ENCODE measurements around the gene ITIH1.

Gene ITIH1

DNA sequence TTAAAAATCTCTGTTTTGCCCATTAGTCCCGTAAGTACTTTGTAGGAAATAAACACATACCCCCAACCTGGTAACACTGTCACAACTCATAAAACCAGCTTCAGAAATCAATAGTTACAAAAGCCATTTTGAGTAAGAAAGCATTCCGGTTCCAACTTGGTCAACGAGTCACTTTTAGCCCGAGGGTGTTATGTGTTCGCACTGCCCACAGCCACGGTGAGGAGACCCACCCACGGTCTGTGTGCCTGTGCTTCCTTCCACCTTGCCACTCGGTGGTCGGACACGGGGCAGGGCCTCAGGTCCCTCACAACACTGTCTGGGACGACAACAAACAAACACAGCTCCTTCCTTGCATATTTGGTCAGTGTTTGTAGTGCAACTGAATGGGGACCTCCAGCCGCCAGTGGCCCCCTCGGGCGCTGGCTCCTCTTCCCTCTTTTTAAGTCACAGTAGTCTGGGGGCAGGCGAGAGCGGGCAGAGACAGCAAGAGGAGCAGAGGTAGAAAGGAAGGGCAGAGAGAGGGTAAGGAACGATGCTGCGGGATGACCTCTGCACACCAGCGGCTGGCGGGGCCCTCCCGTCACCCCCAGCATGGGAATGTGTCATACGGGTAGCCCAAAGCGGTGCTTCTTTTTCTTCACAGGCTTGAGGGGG lies 62.6 kb downstream of the ITIH1 start:
- DNase-seq = no peak

DNA sequence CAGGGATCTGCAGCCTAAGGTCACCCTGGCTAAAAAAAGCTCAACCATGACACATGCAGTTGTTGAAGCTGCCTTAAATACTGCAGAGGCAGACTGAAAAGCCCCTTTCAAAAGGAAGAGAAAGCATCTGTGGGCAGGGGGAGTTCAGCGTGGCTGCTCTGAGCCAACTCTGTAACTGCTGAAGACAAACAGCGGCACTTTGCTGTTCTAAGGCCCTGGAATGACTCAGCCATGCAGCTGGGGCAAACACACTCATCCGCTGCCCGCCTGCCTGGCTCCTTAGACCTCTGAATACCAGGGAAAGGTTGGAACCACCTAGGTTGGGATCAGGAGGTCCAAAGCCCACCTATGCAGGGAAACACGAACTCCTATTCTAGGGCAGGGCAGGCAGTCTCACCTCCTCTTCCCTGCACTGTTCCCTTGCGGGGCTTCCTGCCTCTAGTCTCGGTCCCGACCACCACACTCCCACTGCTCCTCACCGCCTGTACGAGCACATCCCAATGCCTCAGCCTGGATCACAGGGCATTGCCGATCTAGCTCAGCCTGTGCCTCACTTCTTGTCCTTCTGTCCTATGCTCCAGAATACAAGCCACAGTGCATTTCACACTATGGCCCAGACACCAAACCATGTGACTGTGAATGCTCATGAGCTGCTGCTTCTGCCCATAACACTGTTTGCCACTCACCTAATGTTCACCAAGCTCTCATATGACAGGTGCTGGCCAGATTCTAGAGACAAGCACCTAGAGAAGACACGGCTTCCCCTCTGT lies 64.0 kb downstream of the ITIH1 start:
- DNase-seq = peak in 2 of 51 donors; percentile 6 to 24
